DND-41 (cell line): ENCODE data around the gene ENO2.

Source experiments
- ATAC-seq: fragments of 200-7000 bp; cut with Tn5 transposase; 3 replicates; pipeline ENCODE4 v1.9.1; 2021; ENCODE audit warnings: low read depth; ENCODE audit not compliant: insufficient read depth
- DNase-seq: peaks from one replicate; pipeline ENCODE4 v3.0.0-alpha.2; 2020
- H2AFZ ChIP-seq: 2 replicates; pipeline ENCODE4 v1.6.0; 2012; ENCODE audit warnings: low read depth, low read length
- H3K27ac ChIP-seq: 2 replicates; pipeline ENCODE4 v1.5.1; 2012; ENCODE audit warnings: low read length, inconsistent platforms
- H3K27me3 ChIP-seq: fragments of 200-600 bp; sonication (generic); 2 replicates; pipeline ENCODE4 v1.6.0; 2012; ENCODE audit warnings: low read length, mild to moderate bottlenecking, inconsistent platforms; ENCODE audit not compliant: insufficient read depth, poor library complexity
- H3K36me3 ChIP-seq: 2 replicates; pipeline ENCODE4 v1.5.1; 2012; ENCODE audit warnings: low read length, inconsistent platforms; ENCODE audit not compliant: insufficient read depth
- H3K4me1 ChIP-seq: 2 replicates; pipeline ENCODE4 v1.5.1; 2012; ENCODE audit warnings: mild to moderate bottlenecking, low read length; ENCODE audit not compliant: insufficient read depth
- H3K4me2 ChIP-seq: 2 replicates; pipeline ENCODE4 v1.6.0; 2012; ENCODE audit warnings: mild to moderate bottlenecking, moderate library complexity, low read length, inconsistent platforms; ENCODE audit not compliant: insufficient read depth
- H3K4me3 ChIP-seq, 2 experiments: fragments of 200-600 bp in 1 of 2; shearing (Covaris generic) in 1 of 2; 2 replicates each; pipeline ENCODE4 v1.5.1; 2012 to 2016; ENCODE audit warnings: inconsistent platforms in 2 of 2, low read length in 2 of 2, mild to moderate bottlenecking in 2 of 2, low read depth in 1 of 2, moderate library complexity in 1 of 2
- H3K79me2 ChIP-seq: 2 replicates; pipeline ENCODE4 v1.6.0; 2012; ENCODE audit warnings: low read length, inconsistent platforms; ENCODE audit not compliant: insufficient read depth
- H3K9ac ChIP-seq: 2 replicates; pipeline ENCODE4 v1.6.0; 2012; ENCODE audit warnings: low read depth, mild to moderate bottlenecking, inconsistent platforms, low read length, moderate library complexity
- H3K9me3 ChIP-seq: 2 replicates; pipeline ENCODE4 v1.5.1; 2012; ENCODE audit warnings: low read length, moderate library complexity, mild to moderate bottlenecking, inconsistent platforms; ENCODE audit not compliant: insufficient read depth, severe bottlenecking
- H4K20me1 ChIP-seq: 2 replicates; pipeline ENCODE4 v1.6.0; 2012; ENCODE audit warnings: low read length; ENCODE audit not compliant: insufficient read depth
- CTCF ChIP-seq: IDR thresholded peaks from 2 replicates; pipeline ENCODE4 v1.5.1; 2012; ENCODE audit warnings: borderline replicate concordance, low read length, moderate library complexity, mild to moderate bottlenecking; ENCODE audit not compliant: poor library complexity, severe bottlenecking; ENCODE audit errors: extremely low read depth
- EZH2 ChIP-seq: IDR thresholded peaks from 3 replicates; pipeline ENCODE4 v1.6.1; 2012; ENCODE audit warnings: borderline replicate concordance, low read depth, mild to moderate bottlenecking, moderate library complexity, low read length, inconsistent platforms; ENCODE audit not compliant: severe bottlenecking

ENO2 gene

GRCh38 chr12:6947615-6948014 is 33.2 kb downstream of the ENO2 start:
- Histone ChIP-seq H4K20me1 (no peaks in the 10 kb centered on the region), H3K9ac (no peak overlapping the region), H3K4me1 (peaks cover 51% of the 10 kb centered on the region), H3K4me2 (no peak overlapping the region), H3K4me3 (no peak overlapping the region), H3K79me2 (peaks cover 11% of the 10 kb centered on the region), H3K36me3 (peaks cover 21% of the 10 kb centered on the region), H2AFZ (no peak overlapping the region), H3K27ac (no peak overlapping the region), H3K27me3 (no peaks in the 10 kb centered on the region), H3K9me3 (no peaks in the 10 kb centered on the region)
- ATAC-seq (no peak), DNase-seq (no peak)
- TF ChIP-seq EZH2: no peak
- TF ChIP-seq CTCF: no peak

- peaks cover 51% of the 10 kb centered on the region for H3K4me1 ChIP-seq
- H3K36me3 ChIP-seq: peaks cover 21% of the 10 kb centered on the region
- no peak overlapping the region for H3K27ac ChIP-seq
- H3K4me3 ChIP-seq: no peak overlapping the region
- H3K4me2 ChIP-seq: no peak overlapping the region
- H4K20me1 ChIP-seq: no peaks in the 10 kb centered on the region
- H3K9me3 ChIP-seq: no peaks in the 10 kb centered on the region
- no peak for TF ChIP-seq EZH2
- TF ChIP-seq CTCF: peak; percentile 30
- no peaks in the 10 kb centered on the region for H3K27me3 ChIP-seq
- no peak overlapping the region for H3K9ac ChIP-seq
- no peak overlapping the region for H2AFZ ChIP-seq
- no peak for DNase-seq
- ATAC-seq: no peak
- peaks cover 11% of the 10 kb centered on the region for H3K79me2 ChIP-seq
Measured at GRCh38 chr12:6948873-6949594, 34.7 kb downstream of the ENO2 start.

GRCh38 chr12:6950401-6950801 is 36.0 kb downstream of the ENO2 start:
- ATAC-seq (no peak), DNase-seq (no peak)
- H3K27me3 ChIP-seq: no peaks in the 10 kb centered on the region
- H3K4me3 ChIP-seq: no peak overlapping the region
- no peak overlapping the region for H2AFZ ChIP-seq
- H3K36me3 ChIP-seq: peaks cover 18% of the 10 kb centered on the region
- H3K4me1 ChIP-seq: peaks cover 45% of the 10 kb centered on the region
- H3K4me2 ChIP-seq: no peak overlapping the region
- no peaks in the 10 kb centered on the region for H3K9me3 ChIP-seq
- TF ChIP-seq CTCF: peak; percentile 48
- TF ChIP-seq EZH2: no peak
- no peak overlapping the region for H3K27ac ChIP-seq
- peaks cover 4% of the 10 kb centered on the region for H3K79me2 ChIP-seq
- no peaks in the 10 kb centered on the region for H4K20me1 ChIP-seq
- H3K9ac ChIP-seq: no peak overlapping the region
